ENCODE results near the gene DLG2. TPM values are rescaled to one million over a fixed set of nuclear protein-coding genes. Genes with fewer than 3 reads are reported as not detected.

The DLG2 gene
- total and polyA plus RNA-seq, 4 donors, result 1.3 to 23.3 (median 10.9) TPM

DNA sequence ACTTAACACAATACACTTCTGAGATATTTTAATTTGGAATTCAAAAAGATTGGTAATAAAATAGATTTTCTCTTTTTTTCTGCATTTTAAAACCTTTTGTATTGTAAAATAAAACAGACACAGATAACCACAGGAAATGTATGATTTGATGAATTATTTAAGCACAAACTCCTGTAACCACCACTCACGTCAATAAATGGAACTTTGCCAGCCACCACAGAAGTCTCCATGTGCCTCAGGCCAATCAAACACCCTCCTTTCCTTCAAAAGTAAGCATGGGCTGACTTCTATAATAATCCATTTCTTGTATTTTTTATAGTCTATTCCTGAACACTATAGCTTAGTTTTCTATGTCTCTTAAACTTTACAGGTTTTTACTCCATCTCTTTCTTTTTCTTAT is 721.7 kb downstream of the DLG2 start:
- intact Hi-C loops (cut with DNase I), result no loop called here
- no peak for DNase-seq
- Histone ChIP-seq H3K9me3 (ENCODE audit: control insufficient read depth, low read length) (no peaks in the 10 kb centered on the region), H3K27ac (ENCODE audit: low read depth in 1 of 2, low read length in 2 of 2) (no peak overlapping the region), H3K4me3 (ENCODE audit: low read length in 2 of 2) (no peak overlapping the region), H3K36me3 (ENCODE audit: control insufficient read depth in 1 of 2, insufficient read depth in 2 of 2, low read length in 1 of 2) (no peaks in the 10 kb centered on the region), H3K27me3 (ENCODE audit: control insufficient read depth in 1 of 2, insufficient read depth in 2 of 2, low read length in 1 of 2) (no peaks in the 10 kb centered on the region), H3K4me1 (ENCODE audit: control insufficient read depth in 1 of 2, insufficient read depth in 2 of 2, low read length in 2 of 2) (no peaks in the 10 kb centered on the region)
- no peak for ATAC-seq (ENCODE audit: low FRiP score)
- 12 to 14% methylated on average over 1 of the region's 1 CpG for WGBS, 2 donors

DNA sequence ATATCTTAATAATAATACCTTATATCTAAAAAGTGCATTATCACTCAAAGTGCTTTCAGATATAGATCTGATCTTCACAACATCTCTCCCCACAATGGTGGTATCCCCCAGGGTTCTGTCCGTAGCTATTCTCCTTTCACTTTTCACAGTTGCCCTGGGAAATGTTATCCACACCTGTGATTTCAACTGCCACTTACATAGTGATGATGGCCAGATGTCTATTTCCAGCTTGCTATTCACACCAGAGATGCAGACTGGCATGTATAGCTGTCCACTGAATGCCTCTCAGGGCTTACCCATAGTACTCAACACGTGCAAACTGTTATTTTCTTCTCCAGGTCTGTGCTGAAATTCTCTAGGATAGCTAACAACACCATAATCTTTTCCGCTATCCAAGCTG is 724.7 kb downstream of the DLG2 start:
- H3K9me3 ChIP-seq (ENCODE audit: control insufficient read depth, low read length), result no peaks in the 10 kb centered on the region
- 66 to 70% methylated on average over 3 of the region's 3 CpGs for WGBS, 2 donors
- H3K27me3 ChIP-seq (ENCODE audit: control insufficient read depth in 1 of 2, insufficient read depth in 2 of 2, low read length in 1 of 2), result no peaks in the 10 kb centered on the region
- H3K36me3 ChIP-seq (ENCODE audit: control insufficient read depth in 1 of 2, insufficient read depth in 2 of 2, low read length in 1 of 2), result no peaks in the 10 kb centered on the region
- DNase-seq (no peak), ATAC-seq (ENCODE audit: low FRiP score) (no peak)
- intact Hi-C loops (cut with DNase I), result no loop called here
- H3K27ac ChIP-seq (ENCODE audit: low read depth in 1 of 2, low read length in 2 of 2), result no peak overlapping the region
- H3K4me3 ChIP-seq (ENCODE audit: low read length in 2 of 2), result no peak overlapping the region
- no peaks in the 10 kb centered on the region for H3K4me1 ChIP-seq (ENCODE audit: control insufficient read depth in 1 of 2, insufficient read depth in 2 of 2, low read length in 2 of 2)

DNA sequence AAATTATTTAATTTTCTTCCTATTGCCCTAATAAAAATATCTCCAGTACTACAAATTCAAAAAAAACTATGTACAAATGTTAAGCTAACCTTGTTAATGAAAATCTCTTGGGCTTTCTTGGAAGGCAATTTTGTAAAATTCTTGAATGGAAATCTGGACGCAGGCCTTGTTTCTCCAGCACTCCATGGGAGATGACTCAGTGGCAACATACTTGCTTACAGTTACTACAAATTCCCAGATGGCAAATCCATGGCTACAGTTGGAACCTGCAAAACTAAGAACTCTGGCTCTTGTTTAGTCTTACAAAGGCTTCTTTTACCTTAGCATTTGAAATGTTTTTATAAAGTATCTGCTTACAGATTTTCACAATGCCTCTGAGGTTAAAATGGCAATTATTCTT is 725.2 kb downstream of the DLG2 start:
- H3K4me3 ChIP-seq (ENCODE audit: low read length in 2 of 2), result no peak overlapping the region
- WGBS, 2 donors, result 0 to 10% methylated on average over 1 of the region's 1 CpG
- H3K27me3 ChIP-seq (ENCODE audit: control insufficient read depth in 1 of 2, insufficient read depth in 2 of 2, low read length in 1 of 2), result no peaks in the 10 kb centered on the region
- ATAC-seq (ENCODE audit: low FRiP score), result no peak
- H3K27ac ChIP-seq (ENCODE audit: low read depth in 1 of 2, low read length in 2 of 2), result no peak overlapping the region
- DNase-seq, result no peak
- no peaks in the 10 kb centered on the region for H3K36me3 ChIP-seq (ENCODE audit: control insufficient read depth in 1 of 2, insufficient read depth in 2 of 2, low read length in 1 of 2)
- H3K4me1 ChIP-seq (ENCODE audit: control insufficient read depth in 1 of 2, insufficient read depth in 2 of 2, low read length in 2 of 2), result no peaks in the 10 kb centered on the region
- intact Hi-C loops (cut with DNase I), result no loop called here
- no peaks in the 10 kb centered on the region for H3K9me3 ChIP-seq (ENCODE audit: control insufficient read depth, low read length)

DNA sequence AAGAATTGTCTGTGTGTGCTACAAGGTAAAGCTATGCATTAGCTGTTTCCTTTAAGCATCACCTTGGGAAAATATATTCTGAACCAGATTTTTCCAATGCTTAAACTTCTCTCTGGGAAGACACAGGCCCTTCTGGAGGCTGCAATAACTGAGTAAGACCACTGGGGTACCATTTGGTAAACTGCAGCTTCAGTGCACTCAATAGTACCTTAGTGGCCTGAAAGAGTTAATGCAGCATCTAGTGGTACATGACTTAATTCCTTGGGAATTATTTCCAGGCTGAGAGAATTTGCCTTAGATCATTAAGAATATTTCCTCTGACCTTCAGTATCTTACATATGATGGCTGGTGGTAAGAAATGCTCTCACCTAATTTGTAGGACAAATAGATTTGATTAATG is 727.4 kb downstream of the DLG2 start:
- intact Hi-C loops (cut with DNase I), result no loop called here
- H3K4me1 ChIP-seq (ENCODE audit: control insufficient read depth in 1 of 2, insufficient read depth in 2 of 2, low read length in 2 of 2), result no peaks in the 10 kb centered on the region
- no peak overlapping the region for H3K4me3 ChIP-seq (ENCODE audit: low read length in 2 of 2)

DNA sequence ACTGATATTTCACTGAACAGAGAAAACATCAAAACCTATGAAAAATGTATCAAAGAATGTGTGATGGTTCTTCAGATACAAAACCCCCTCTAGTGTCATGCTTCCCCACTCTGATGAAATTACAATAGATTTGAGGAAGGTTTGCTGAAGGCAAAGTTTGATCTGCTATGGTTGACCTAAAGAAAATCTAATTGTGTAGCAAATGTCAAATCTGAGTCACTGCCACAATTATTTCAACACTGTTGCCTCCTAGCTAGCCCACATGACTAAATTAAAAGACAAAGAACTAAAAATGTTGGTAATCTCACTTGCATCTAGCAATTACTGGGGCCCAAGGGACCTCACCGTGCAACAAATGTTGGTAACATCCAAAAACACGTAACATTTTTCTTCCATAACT is 728.0 kb downstream of the DLG2 start:
- intact Hi-C loops (cut with DNase I), result no loop called here

More for the DNA sequence above, 727.4 kb downstream of the DLG2 start:
- DNase-seq, result no peak
- H3K27ac ChIP-seq (ENCODE audit: low read depth in 1 of 2, low read length in 2 of 2), result no peak overlapping the region
- no peak for ATAC-seq (ENCODE audit: low FRiP score)
- H3K9me3 ChIP-seq (ENCODE audit: control insufficient read depth, low read length), result no peaks in the 10 kb centered on the region
- H3K36me3 ChIP-seq (ENCODE audit: control insufficient read depth in 1 of 2, insufficient read depth in 2 of 2, low read length in 1 of 2), result no peaks in the 10 kb centered on the region
- no peaks in the 10 kb centered on the region for H3K27me3 ChIP-seq (ENCODE audit: control insufficient read depth in 1 of 2, insufficient read depth in 2 of 2, low read length in 1 of 2)

DNA sequence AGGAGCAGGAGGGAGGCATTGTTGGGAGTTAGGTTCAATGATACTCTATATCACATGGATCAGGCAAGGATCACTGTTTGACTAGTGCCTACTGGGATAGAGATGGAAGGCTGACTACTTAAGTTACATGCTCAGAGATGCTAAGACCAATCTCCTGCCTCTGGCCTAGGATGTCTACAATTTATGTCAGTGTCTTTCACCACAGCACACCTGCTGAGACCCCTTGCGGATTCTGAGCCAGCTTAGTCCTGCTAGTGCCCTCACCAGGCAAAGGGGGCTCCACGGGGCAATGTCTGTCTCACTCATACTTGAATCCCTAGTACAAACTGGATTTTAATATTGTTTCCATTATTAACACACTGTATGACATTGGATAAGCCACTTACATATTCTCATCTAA is 732.5 kb downstream of the DLG2 start:
- ATAC-seq (ENCODE audit: low FRiP score) (no peak), DNase-seq (no peak)
- Histone ChIP-seq H3K9me3 (ENCODE audit: control insufficient read depth, low read length) (no peaks in the 10 kb centered on the region), H3K4me1 (ENCODE audit: control insufficient read depth in 1 of 2, insufficient read depth in 2 of 2, low read length in 2 of 2) (no peaks in the 10 kb centered on the region), H3K4me3 (ENCODE audit: low read length in 2 of 2) (no peak overlapping the region), H3K36me3 (ENCODE audit: control insufficient read depth in 1 of 2, insufficient read depth in 2 of 2, low read length in 1 of 2) (no peaks in the 10 kb centered on the region), H3K27me3 (ENCODE audit: control insufficient read depth in 1 of 2, insufficient read depth in 2 of 2, low read length in 1 of 2) (no peaks in the 10 kb centered on the region), H3K27ac (ENCODE audit: low read depth in 1 of 2, low read length in 2 of 2) (no peak overlapping the region)
- WGBS, 2 donors, result 81 to 86% methylated on average over 2 of the region's 2 CpGs
- intact Hi-C loops (cut with DNase I), result no loop called here

More for the DNA sequence above, 728.0 kb downstream of the DLG2 start:
- no peak for DNase-seq
- 91 to 96% methylated on average over 2 of the region's 2 CpGs for WGBS, 2 donors
- no peaks in the 10 kb centered on the region for H3K27me3 ChIP-seq (ENCODE audit: control insufficient read depth in 1 of 2, insufficient read depth in 2 of 2, low read length in 1 of 2)
- no peaks in the 10 kb centered on the region for H3K4me1 ChIP-seq (ENCODE audit: control insufficient read depth in 1 of 2, insufficient read depth in 2 of 2, low read length in 2 of 2)
- ATAC-seq (ENCODE audit: low FRiP score), result no peak
- no peaks in the 10 kb centered on the region for H3K9me3 ChIP-seq (ENCODE audit: control insufficient read depth, low read length)
- no peaks in the 10 kb centered on the region for H3K36me3 ChIP-seq (ENCODE audit: control insufficient read depth in 1 of 2, insufficient read depth in 2 of 2, low read length in 1 of 2)
- no peak overlapping the region for H3K4me3 ChIP-seq (ENCODE audit: low read length in 2 of 2)
- no peak overlapping the region for H3K27ac ChIP-seq (ENCODE audit: low read depth in 1 of 2, low read length in 2 of 2)

DNA sequence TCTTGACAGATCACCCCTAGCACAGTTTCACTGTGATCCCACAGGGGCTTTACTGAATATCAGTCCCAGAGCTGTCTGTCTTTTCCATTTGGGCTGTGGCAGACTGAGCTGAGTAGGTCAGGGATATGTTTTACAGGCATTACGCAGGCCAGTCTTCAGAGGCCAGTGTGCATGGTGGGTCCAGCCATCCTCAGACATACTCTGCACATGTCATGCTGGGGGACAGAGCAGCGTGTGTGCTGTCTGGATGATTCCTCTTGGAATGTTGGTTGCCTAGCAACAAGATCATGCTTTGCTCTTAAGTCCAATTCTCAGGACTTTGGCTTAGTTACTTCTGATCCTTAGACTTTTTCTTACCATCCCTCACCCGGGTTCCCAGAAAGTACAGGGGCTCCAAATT is 736.5 kb downstream of the DLG2 start:
- Histone ChIP-seq H3K9me3 (ENCODE audit: control insufficient read depth, low read length) (no peaks in the 10 kb centered on the region), H3K4me3 (ENCODE audit: low read length in 2 of 2) (no peak overlapping the region), H3K27ac (ENCODE audit: low read depth in 1 of 2, low read length in 2 of 2) (no peak overlapping the region), H3K4me1 (ENCODE audit: control insufficient read depth in 1 of 2, insufficient read depth in 2 of 2, low read length in 2 of 2) (no peaks in the 10 kb centered on the region), H3K36me3 (ENCODE audit: control insufficient read depth in 1 of 2, insufficient read depth in 2 of 2, low read length in 1 of 2) (no peaks in the 10 kb centered on the region), H3K27me3 (ENCODE audit: control insufficient read depth in 1 of 2, insufficient read depth in 2 of 2, low read length in 1 of 2) (no peaks in the 10 kb centered on the region)
- WGBS, 2 donors, result 52 to 55% methylated on average over 3 of the region's 3 CpGs
- DNase-seq (no peak), ATAC-seq (ENCODE audit: low FRiP score) (no peak)
- intact Hi-C loops (cut with DNase I), result no loop called here

DNA sequence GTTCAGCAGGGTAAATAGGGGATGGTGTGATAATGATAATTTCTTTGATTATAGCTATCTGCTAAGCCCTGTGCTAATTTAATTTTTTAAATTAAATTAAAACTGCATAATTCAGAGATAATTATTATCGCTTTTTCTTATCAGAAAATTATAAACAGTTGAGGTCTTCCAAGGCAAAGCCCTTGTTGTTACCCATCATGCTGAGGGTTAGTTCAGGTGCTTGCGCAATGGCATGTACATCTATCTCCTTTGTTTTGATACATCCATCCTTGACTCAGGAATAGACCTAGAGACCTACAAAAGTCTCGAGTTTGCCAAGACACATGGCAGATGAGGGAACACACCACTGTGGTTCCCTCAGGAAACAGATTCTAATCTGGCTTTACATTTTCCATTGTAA is 737.6 kb downstream of the DLG2 start:
- intact Hi-C loops (cut with DNase I), result no loop called here
- H3K4me3 ChIP-seq (ENCODE audit: low read length in 2 of 2), result no peak overlapping the region
- H3K4me1 ChIP-seq (ENCODE audit: control insufficient read depth in 1 of 2, insufficient read depth in 2 of 2, low read length in 2 of 2), result no peaks in the 10 kb centered on the region
- no peak overlapping the region for H3K27ac ChIP-seq (ENCODE audit: low read depth in 1 of 2, low read length in 2 of 2)
- ATAC-seq (ENCODE audit: low FRiP score) (no peak), DNase-seq (no peak)
- WGBS, 2 donors, result 81 to 91% methylated on average over 3 of the region's 3 CpGs
- no peaks in the 10 kb centered on the region for H3K9me3 ChIP-seq (ENCODE audit: control insufficient read depth, low read length)
- no peaks in the 10 kb centered on the region for H3K36me3 ChIP-seq (ENCODE audit: control insufficient read depth in 1 of 2, insufficient read depth in 2 of 2, low read length in 1 of 2)
- no peaks in the 10 kb centered on the region for H3K27me3 ChIP-seq (ENCODE audit: control insufficient read depth in 1 of 2, insufficient read depth in 2 of 2, low read length in 1 of 2)

DNA sequence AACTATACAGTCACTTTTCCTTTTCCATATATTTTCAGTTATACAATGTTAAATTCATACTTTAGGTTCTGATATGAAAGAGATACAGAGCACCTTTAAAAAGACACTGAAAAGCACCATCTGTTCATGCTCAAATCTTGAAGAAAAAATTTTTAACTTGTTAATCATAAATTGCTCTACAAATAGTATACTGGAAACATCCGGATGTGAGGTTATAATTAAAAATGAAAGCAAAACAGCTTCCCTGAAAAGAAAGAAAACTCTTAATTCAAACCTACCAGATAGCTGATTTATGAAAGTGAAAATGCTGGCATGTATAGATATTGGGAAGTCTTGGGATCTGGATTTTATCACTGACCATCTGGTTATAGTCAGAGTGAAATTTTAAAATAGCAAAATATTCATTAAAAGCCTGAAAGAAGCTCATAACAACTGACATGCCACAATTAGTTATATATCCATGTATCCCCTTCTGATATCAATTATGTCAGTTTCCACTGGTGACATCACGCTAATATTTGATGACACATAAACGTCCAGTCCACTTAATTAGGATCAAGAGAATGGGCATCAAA is 740.0 kb downstream of the DLG2 start:
- Histone ChIP-seq H3K27ac (ENCODE audit: low read depth in 1 of 2, low read length in 2 of 2) (no peak overlapping the region), H3K9me3 (ENCODE audit: control insufficient read depth, low read length) (no peaks in the 10 kb centered on the region), H3K4me1 (ENCODE audit: control insufficient read depth in 1 of 2, insufficient read depth in 2 of 2, low read length in 2 of 2) (no peaks in the 10 kb centered on the region), H3K36me3 (ENCODE audit: control insufficient read depth in 1 of 2, insufficient read depth in 2 of 2, low read length in 1 of 2) (no peaks in the 10 kb centered on the region), H3K4me3 (ENCODE audit: low read length in 2 of 2) (no peak overlapping the region), H3K27me3 (ENCODE audit: control insufficient read depth in 1 of 2, insufficient read depth in 2 of 2, low read length in 1 of 2) (no peaks in the 10 kb centered on the region)
- DNase-seq (no peak), ATAC-seq (ENCODE audit: low FRiP score) (no peak)
- intact Hi-C loops (cut with DNase I), result no loop called here
- WGBS, 2 donors, result 56 to 59% methylated on average over 3 of the region's 3 CpGs

Measured in aorta (tissue), 5 donors.